Progenitor cell of endocrine pancreas (in vitro differentiated cells): ENCODE data around the gene HSPB7. TPM values are rescaled to one million over a fixed set of nuclear protein-coding genes. Genes with fewer than 3 reads are reported as not detected.
A peak's percentile ranks its signal among the peaks of the same experiment; 100 is the strongest.
"Not testable (repeated sequence)": the region's sequence is repeated elsewhere in the genome, so short reads cannot be mapped to it uniquely, and the experiment has no call there.

Source experiments
- DNase-seq: peaks from one replicate; pipeline ENCODE4 v3.0.0; 2021; ENCODE audit warnings: low spot score; ENCODE audit not compliant: unreplicated experiment
- H3K27ac Mint-ChIP-seq: 2 replicates; pipeline ENCODE4 v1.8.0; 2021; ENCODE audit warnings: mild to moderate bottlenecking, moderate library complexity, mixed read lengths
- H3K27me3 Mint-ChIP-seq: 2 replicates; pipeline ENCODE4 v1.8.0; 2021; ENCODE audit warnings: mixed read lengths
- H3K36me3 Mint-ChIP-seq: 2 replicates; pipeline ENCODE4 v1.8.0; 2022; ENCODE audit warnings: mixed read lengths; ENCODE audit not compliant: insufficient read depth
- H3K4me1 Mint-ChIP-seq: 2 replicates; pipeline ENCODE4 v1.8.0; 2021; ENCODE audit warnings: low read depth, mixed read lengths
- H3K4me3 Mint-ChIP-seq: 2 replicates; pipeline ENCODE4 v1.8.0; 2021; ENCODE audit warnings: low read depth, mild to moderate bottlenecking, moderate library complexity, mixed read lengths
- H3K9me3 Mint-ChIP-seq: 2 replicates; pipeline ENCODE4 v1.8.0; 2021; ENCODE audit warnings: low read depth, mixed read lengths
- CTCF ChIP-seq: fragments of 200-600 bp; sonication (generic); IDR thresholded peaks from one replicate; pipeline ENCODE4 v1.5.0; 2021; ENCODE audit warnings: antibody characterized with exemption, mild to moderate bottlenecking; ENCODE audit not compliant: unreplicated experiment
- total RNA-seq: library from RNA; stranded (reverse); gene quantifications from 2 replicates; pipeline ENCODE4 v1.2.1, GENCODE V29; 2021

HSPB7 gene
- total RNA-seq, 1 donor from 2014 or later = not detected

GRCh38 chr1:16009030-16009460 lies 8.8 kb downstream of the HSPB7 start:
- H3K4me1 Mint-ChIP-seq = peaks cover 10% of the 10 kb centered on the region
- DNase-seq = peak; percentile 86
- no peaks in the 10 kb centered on the region for H3K9me3 Mint-ChIP-seq
- H3K36me3 Mint-ChIP-seq = no peaks in the 10 kb centered on the region
- no peak overlapping the region for H3K27ac Mint-ChIP-seq
- no peak overlapping the region for H3K4me3 Mint-ChIP-seq
- H3K27me3 Mint-ChIP-seq = no peaks in the 10 kb centered on the region
- peak; percentile 97 for TF ChIP-seq CTCF

- H3K9me3 Mint-ChIP-seq = no peaks in the 10 kb centered on the region
- H3K4me1 Mint-ChIP-seq = peaks cover 12% of the 10 kb centered on the region
- H3K4me3 Mint-ChIP-seq = no peak overlapping the region
- no peaks in the 10 kb centered on the region for H3K36me3 Mint-ChIP-seq
- no peak for DNase-seq
- no peak overlapping the region for H3K27ac Mint-ChIP-seq
- no peak for TF ChIP-seq CTCF
- no peaks in the 10 kb centered on the region for H3K27me3 Mint-ChIP-seq
These were observed 10.0 kb downstream of the HSPB7 start for GRCh38 chr1:16007671-16008341.

GRCh38 chr1:16006552-16007485 lies 11.0 kb downstream of the HSPB7 start:
- Mint-ChIP-seq H3K27me3 (no peaks in the 10 kb centered on the region), H3K4me3 (no peak overlapping the region), H3K27ac (no peak overlapping the region), H3K9me3 (no peaks in the 10 kb centered on the region), H3K4me1 (peaks cover 12% of the 10 kb centered on the region), H3K36me3 (no peaks in the 10 kb centered on the region)
- DNase-seq = no peak
- no peak for TF ChIP-seq CTCF

- peaks cover 12% of the 10 kb centered on the region for H3K4me1 Mint-ChIP-seq
- H3K27me3 Mint-ChIP-seq = no peaks in the 10 kb centered on the region
- no peaks in the 10 kb centered on the region for H3K36me3 Mint-ChIP-seq
- H3K4me3 Mint-ChIP-seq = no peak overlapping the region
- DNase-seq = no peak
- H3K27ac Mint-ChIP-seq = no peak overlapping the region
- TF ChIP-seq CTCF = no peak
- no peaks in the 10 kb centered on the region for H3K9me3 Mint-ChIP-seq
These were observed 11.8 kb downstream of the HSPB7 start for GRCh38 chr1:16006010-16006409.

- Mint-ChIP-seq H3K36me3 (no peaks in the 10 kb centered on the region), H3K4me1 (peaks cover 9% of the 10 kb centered on the region), H3K27ac (no peak overlapping the region), H3K9me3 (no peaks in the 10 kb centered on the region), H3K27me3 (no peaks in the 10 kb centered on the region), H3K4me3 (no peak overlapping the region)
- no peak for TF ChIP-seq CTCF
- DNase-seq = no peak
These were observed 12.2 kb downstream of the HSPB7 start for GRCh38 chr1:16005597-16005996.

DNA sequence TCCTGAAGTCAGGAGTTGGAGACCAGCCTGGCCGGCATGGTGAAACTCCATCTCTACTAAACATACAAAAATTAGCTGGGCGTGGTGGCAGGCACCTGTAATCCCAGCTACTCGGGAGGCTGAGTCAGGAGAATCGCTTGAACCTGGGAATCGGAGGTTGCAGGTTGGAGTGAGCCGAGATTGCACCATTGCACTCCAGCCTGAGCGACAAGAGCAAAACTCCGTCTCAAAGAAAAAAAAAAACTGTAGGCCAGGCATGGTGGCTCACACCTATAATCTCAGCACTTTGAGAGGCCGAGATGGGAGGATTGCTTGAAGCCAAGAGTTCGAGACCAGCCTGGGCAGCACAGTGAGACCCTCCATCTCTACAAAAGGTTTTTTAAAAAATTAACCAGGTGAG lies 16.6 kb downstream of the HSPB7 start:
- H3K9me3 Mint-ChIP-seq, H3K27me3 Mint-ChIP-seq, H3K4me1 Mint-ChIP-seq, H3K4me3 Mint-ChIP-seq, DNase-seq, H3K36me3 Mint-ChIP-seq, H3K27ac Mint-ChIP-seq: not testable (repeated sequence)
